Right atrium auricular region (tissue), 2 donors: ENCODE data around the gene CDC42. TPM values are rescaled to one million over a fixed set of nuclear protein-coding genes. Genes with fewer than 3 reads are reported as not detected.

Source experiments
- DNase-seq: peaks from one replicate; pipeline ENCODE4 v3.0.0-alpha.2; 2019; ENCODE audit warnings: low spot score
- H3K27ac ChIP-seq, 2 donors: fragments of 200-600 bp; sonication (generic); 1 replicate in 1 of 2; 2 replicates in 1 of 2; pipeline ENCODE4 v1.5.1; 2016 to 2019
- H3K27me3 ChIP-seq, 2 donors: fragments of 200-600 bp; sonication (generic); one replicate each; pipeline versions ENCODE4 v1.5.1 to v1.6.0; 2017 to 2019
- H3K36me3 ChIP-seq: fragments of 200-600 bp; sonication (generic); one replicate; pipeline ENCODE4 v1.5.1; 2016
- H3K4me1 ChIP-seq, 2 donors: fragments of 200-600 bp; sonication (generic); one replicate each; pipeline versions ENCODE4 v1.5.1 to v1.6.0; 2017 to 2019
- H3K4me3 ChIP-seq, 2 donors: fragments of 200-600 bp; sonication (generic); 1 replicate in 1 of 2; 2 replicates in 1 of 2; pipeline ENCODE4 v1.5.1; 2017 to 2019; ENCODE audit warnings: mild to moderate bottlenecking in 1 of 2, moderate library complexity in 1 of 2
- H3K9me3 ChIP-seq, 2 donors: fragments of 200-600 bp; sonication (generic); one replicate each; pipeline ENCODE4 v1.5.1; 2019
- CTCF ChIP-seq, 2 donors: fragments of 200-600 bp; sonication (generic); IDR thresholded peaks; one replicate each; pipeline ENCODE4 v1.5.1; 2019; ENCODE audit warnings: antibody characterized with exemption in 2 of 2
- total RNA-seq, 2 donors: library from RNA; depleted of rRNA; stranded (reverse); fragments of >200 nt; gene quantifications; one replicate each; pipeline ENCODE4 v1.1.0, GENCODE V29; 2016

The CDC42 gene
- total RNA-seq, 2 donors from 2014 or later: 144 to 147 TPM

- peak overlapping the region; percentile 48 to 51 for H3K27ac ChIP-seq
- no peaks in the 10 kb centered on the region for H3K27me3 ChIP-seq
- H3K36me3 ChIP-seq: no peaks in the 10 kb centered on the region
- TF ChIP-seq CTCF (IDR thresholded peaks at IDR 0.05): no peak
- H3K9me3 ChIP-seq: no peaks in the 10 kb centered on the region
- H3K4me3 ChIP-seq: no peak overlapping the region
- peaks cover 0 to 29% of the 10 kb centered on the region in 2 donors for H3K4me1 ChIP-seq
- no peak for DNase-seq
These were observed 12.8 kb upstream of the CDC42 start for GRCh38 chr1:22039594-22040285.

GRCh38 chr1:22040286-22040623 lies 12.3 kb upstream of the CDC42 start:
- Histone ChIP-seq H3K36me3 (no peaks in the 10 kb centered on the region), H3K4me1 (peaks cover 0 to 29% of the 10 kb centered on the region in 2 donors), H3K4me3 (no peak overlapping the region), H3K27me3 (no peaks in the 10 kb centered on the region), H3K9me3 (no peaks in the 10 kb centered on the region), H3K27ac (peak overlapping the region; percentile 48 to 51)
- no peak for TF ChIP-seq CTCF (IDR thresholded peaks at IDR 0.05)
- no peak for DNase-seq

- Histone ChIP-seq H3K27me3 (no peaks in the 10 kb centered on the region), H3K9me3 (no peaks in the 10 kb centered on the region), H3K27ac (no peak overlapping the region), H3K4me3 (no peak overlapping the region), H3K36me3 (no peaks in the 10 kb centered on the region), H3K4me1 (peaks cover 0 to 29% of the 10 kb centered on the region in 2 donors)
- DNase-seq: no peak
- TF ChIP-seq CTCF (IDR thresholded peaks at IDR 0.05): no peak
These were observed 11.0 kb upstream of the CDC42 start for GRCh38 chr1:22041505-22041904.

GRCh38 chr1:22043198-22043769 lies 9.2 kb upstream of the CDC42 start:
- no peak for TF ChIP-seq CTCF (IDR thresholded peaks at IDR 0.05)
- Histone ChIP-seq H3K9me3 (no peaks in the 10 kb centered on the region), H3K27me3 (no peaks in the 10 kb centered on the region), H3K27ac (no peak overlapping the region), H3K4me1 (peaks cover 0 to 16% of the 10 kb centered on the region in 2 donors), H3K36me3 (no peaks in the 10 kb centered on the region), H3K4me3 (no peak overlapping the region)
- DNase-seq: no peak

- no peak for TF ChIP-seq CTCF (IDR thresholded peaks at IDR 0.05)
- no peaks in the 10 kb centered on the region for H3K27me3 ChIP-seq
- no peak overlapping the region for H3K27ac ChIP-seq
- H3K4me1 ChIP-seq: peaks cover 0 to 11% of the 10 kb centered on the region in 2 donors
- no peaks in the 10 kb centered on the region for H3K9me3 ChIP-seq
- no peak overlapping the region for H3K4me3 ChIP-seq
- no peak for DNase-seq
- H3K36me3 ChIP-seq: no peaks in the 10 kb centered on the region
These were observed 7.7 kb upstream of the CDC42 start for GRCh38 chr1:22044690-22045420.
